Stimulated activated CD8-positive, alpha-beta memory T cell treated with anti-CD3 and anti-CD28 coated beads, Interleukin-7, amount 100 ng/mL, for 48 hours (primary cell): ENCODE results near the gene CD59.
A peak's percentile ranks its signal among the peaks of the same experiment; 100 is the strongest.

Experiments used
- DNase-seq, 2 donors: peaks; one replicate each; pipeline ENCODE4 v3.0.0-alpha.2; 2020; ENCODE audit warnings: low read depth in 1 of 2; ENCODE audit errors: extremely low read depth in 1 of 2

The CD59 gene

GRCh38 chr11:33736148-33736812 is at the start of gene CD59:
CD59 (minus strand) TSS chr11:33736423; CDS start chr11:33722445, 13,978 bp downstream.
- peak in 1 of 2 donors; percentile 81 for DNase-seq

- DNase-seq = no peak
Measured at GRCh38 chr11:33785609-33786008, 49.4 kb upstream of the CD59 start.

- no peak for DNase-seq
Measured at GRCh38 chr11:33779849-33780528, 43.8 kb upstream of the CD59 start.

- DNase-seq = no peak
Measured at GRCh38 chr11:33778675-33779074, 42.5 kb upstream of the CD59 start.

- no peak for DNase-seq
Measured at GRCh38 chr11:33777906-33778305, 41.7 kb upstream of the CD59 start.

- DNase-seq = no peak
Measured at GRCh38 chr11:33775832-33776470, 39.7 kb upstream of the CD59 start.

GRCh38 chr11:33775467-33775807 is 39.2 kb upstream of the CD59 start:
- DNase-seq = no peak

- no peak for DNase-seq
Measured at GRCh38 chr11:33774736-33775466, 38.7 kb upstream of the CD59 start.

GRCh38 chr11:33773987-33774735 is 37.9 kb upstream of the CD59 start, which contains the start of gene FBXO3:
FBXO3 (minus strand) TSS chr11:33774520; CDS start chr11:33774497, 23 bp downstream.
- peak; percentile 58 to 60 for DNase-seq

GRCh38 chr11:33773404-33773986 is 37.3 kb upstream of the CD59 start:
- DNase-seq = peak in 1 of 2 donors; percentile 12

GRCh38 chr11:33772870-33773269 is 36.6 kb upstream of the CD59 start:
- DNase-seq = no peak

GRCh38 chr11:33772300-33772699 is 36.1 kb upstream of the CD59 start:
- no peak for DNase-seq

GRCh38 chr11:33770236-33770635 is 34.0 kb upstream of the CD59 start:
- no peak for DNase-seq

GRCh38 chr11:33769542-33769941 is 33.3 kb upstream of the CD59 start:
- DNase-seq = no peak

- DNase-seq = no peak
Measured at GRCh38 chr11:33767624-33768023, 31.4 kb upstream of the CD59 start.

- DNase-seq = no peak
Measured at GRCh38 chr11:33766085-33766484, 29.9 kb upstream of the CD59 start.

GRCh38 chr11:33761471-33761870 is 25.2 kb upstream of the CD59 start:
- no peak for DNase-seq

- no peak for DNase-seq
Measured at GRCh38 chr11:33753304-33753967, 17.2 kb upstream of the CD59 start.

GRCh38 chr11:33751878-33752277 is 15.7 kb upstream of the CD59 start:
- DNase-seq = no peak

- DNase-seq = no peak
Measured at GRCh38 chr11:33747979-33748378, 11.8 kb upstream of the CD59 start.
